SH-SY5Y (cell line): ENCODE data around the gene EPHB2.

ENCODE experiments used
- GATA2 ChIP-seq: IDR thresholded peaks from 2 replicates; pipeline ENCODE4 v1.6.1; 2011; ENCODE audit warnings: mild to moderate bottlenecking, low read depth, low read length
- GATA3 ChIP-seq: IDR thresholded peaks from 2 replicates; pipeline ENCODE4 v1.6.1; 2011; ENCODE audit warnings: low read depth, mild to moderate bottlenecking, low read length, moderate library complexity

The EPHB2 gene

DNA sequence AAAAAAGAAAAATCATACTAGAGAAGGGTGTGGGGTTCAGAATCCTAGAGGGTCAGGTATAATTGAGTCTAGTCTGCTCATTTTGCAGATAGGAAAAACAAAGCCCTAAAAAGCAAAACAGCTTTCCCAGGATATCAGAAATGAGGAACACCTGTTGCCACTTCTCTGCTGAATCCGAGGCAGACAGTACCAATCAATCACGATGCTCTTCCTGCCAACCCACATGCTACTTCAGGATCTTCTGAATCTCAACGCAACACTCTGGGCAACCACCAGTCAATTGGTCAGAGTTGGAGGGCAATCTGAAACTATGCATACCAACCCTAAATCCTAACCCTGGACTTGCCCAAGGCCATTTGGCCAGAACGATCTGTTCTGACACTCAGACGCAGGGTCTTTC lies 128.3 kb downstream of the EPHB2 start:
- no peak for TF ChIP-seq GATA3
- TF ChIP-seq GATA2: no peak

DNA sequence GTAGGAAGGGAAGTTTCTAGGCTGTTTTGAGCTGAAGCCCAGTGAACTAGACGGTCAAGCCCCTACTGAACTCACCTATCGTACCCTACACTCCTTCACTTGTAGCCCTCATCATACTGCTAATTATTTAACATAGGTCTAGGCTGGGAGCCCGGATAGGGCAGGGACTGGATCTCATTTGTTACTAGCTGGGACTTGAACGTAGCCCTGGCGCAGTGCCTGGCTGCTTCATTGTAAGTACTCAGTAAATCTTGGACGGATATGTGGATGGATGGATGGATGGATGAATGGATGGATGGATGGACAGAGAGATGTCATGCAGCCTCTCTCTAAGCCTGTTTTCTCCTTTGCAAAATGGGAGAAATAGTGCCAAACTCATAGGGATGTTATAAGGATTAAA lies 129.2 kb downstream of the EPHB2 start:
- TF ChIP-seq GATA2: no peak
- TF ChIP-seq GATA3: no peak

DNA sequence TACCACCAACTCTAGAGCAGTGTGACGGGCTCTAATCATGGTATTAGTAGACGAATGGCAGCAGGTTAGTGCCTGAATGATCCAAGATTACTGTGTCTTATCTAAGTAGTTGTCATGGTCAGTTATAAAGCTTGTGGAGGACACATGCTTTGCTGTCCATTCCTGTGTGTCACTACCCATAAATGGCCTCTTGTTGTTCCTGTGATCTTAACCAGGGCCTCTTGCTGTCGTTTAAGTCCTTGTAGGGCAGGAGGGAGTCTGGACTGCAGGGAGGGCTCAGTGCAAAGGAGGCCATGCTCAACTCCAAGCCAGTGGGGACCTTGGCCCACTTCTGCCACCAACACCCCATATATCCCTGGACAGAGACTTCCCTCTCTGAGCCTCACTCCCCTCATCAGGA lies 130.5 kb downstream of the EPHB2 start:
- TF ChIP-seq GATA2: no peak
- no peak for TF ChIP-seq GATA3

DNA sequence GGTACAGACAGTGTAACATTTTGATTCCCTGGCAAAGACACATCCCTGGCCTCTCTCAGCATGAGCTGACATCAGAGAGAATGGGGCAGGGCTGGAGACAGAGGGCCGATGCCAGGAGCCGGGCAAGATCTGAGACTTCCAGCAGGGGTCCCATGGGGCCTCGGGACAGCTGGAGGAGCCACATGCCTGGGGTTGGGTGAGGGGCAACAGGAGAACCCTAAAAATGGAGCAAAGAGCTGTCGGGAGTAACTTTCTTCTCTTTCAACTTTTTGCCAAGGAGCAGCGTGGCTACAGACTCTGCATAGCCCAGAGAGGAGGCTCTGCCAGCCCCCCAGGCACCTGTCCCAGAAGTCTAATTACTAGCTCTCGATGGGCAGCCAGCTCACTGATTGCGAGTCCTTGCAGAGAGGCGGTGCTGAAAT lies 131.2 kb downstream of the EPHB2 start:
- TF ChIP-seq GATA3: no peak
- TF ChIP-seq GATA2: no peak

DNA sequence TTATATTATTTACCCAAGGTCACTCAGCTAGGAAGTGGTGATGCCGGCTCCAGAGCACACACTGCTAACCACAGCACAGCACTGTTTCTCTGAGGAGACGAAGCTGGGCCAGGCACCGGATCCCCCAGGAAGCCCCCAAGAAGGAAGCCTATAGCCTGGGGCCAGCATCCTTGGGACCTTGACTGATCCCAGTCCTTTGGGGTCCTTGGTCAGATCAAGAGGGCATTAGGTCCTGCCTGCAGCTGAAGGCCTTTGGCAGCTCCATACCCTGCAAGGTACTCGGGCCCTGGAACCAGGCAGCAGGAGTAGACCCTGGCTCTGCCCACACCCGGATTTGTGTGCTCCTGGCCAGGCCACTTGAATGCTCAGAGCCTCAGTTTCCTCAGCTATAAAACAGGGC lies 134.0 kb downstream of the EPHB2 start:
- TF ChIP-seq GATA3 (no peak), GATA2 (no peak)

DNA sequence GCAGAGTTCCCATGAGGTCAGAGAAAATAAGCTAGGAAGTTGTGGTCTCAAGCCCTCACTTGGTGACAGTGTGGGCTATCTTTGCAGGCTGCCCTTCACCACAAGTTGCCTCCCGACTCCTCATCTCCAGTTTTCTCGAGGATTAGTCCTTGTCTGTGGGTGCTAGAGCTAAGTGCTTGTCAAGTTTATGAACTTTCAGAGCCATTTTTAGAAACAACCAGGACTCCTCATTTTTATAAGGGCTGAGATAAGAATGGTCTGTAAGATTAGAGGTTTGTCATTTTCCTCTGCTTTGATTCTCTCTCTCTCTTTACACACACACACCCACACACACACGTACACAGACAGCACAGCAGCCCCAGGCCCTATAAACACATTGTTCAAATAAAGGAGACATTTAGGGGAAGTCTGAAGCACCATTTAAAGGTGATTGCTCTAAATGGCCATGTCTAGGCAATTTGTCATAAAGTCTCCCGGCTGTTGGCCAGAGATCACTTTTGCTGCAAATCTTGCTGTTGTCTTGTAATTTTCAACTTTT lies 134.8 kb downstream of the EPHB2 start:
- no peak for TF ChIP-seq GATA3
- TF ChIP-seq GATA2: no peak

DNA sequence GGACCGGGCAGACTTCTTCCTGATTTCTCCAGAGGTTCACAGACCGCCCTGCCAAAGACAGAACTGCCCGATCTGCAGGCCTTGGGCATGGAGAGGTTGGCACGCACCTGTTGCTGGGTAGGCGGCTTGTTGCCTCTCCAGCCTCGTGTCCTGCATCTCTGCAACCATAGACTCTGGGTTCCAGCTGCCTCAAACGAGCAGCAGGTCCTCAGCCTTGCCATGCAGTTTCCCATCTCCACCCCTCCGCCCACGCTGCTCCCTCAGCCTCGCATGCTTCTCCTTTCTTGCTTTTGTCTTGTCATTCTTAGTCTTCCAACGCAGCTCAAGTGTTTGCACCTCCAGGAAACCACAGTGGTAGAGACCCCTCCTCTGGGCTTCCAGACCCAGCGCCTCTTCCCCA lies 135.8 kb downstream of the EPHB2 start:
- TF ChIP-seq GATA2 (no peak), GATA3 (no peak)

DNA sequence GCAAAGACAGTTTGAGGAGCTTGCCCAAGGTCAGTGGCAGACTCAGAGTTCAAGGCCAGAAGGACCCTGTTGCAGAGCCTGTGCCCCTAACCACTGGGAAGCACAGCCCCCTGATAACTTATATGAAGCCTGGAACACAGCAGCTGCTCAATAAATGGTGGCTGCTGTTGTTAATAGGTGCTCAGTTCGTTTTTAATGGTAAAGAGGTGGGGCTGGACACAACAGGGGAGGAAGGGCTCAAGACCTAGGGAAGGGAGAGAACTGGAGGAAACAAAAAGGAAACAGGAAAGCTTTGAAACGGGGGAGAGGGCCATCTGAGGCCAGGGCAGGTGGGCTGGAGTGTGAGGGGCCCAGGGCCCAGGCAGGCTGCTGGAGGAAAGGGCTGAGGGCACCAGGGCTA lies 136.6 kb downstream of the EPHB2 start:
- TF ChIP-seq GATA2 (no peak), GATA3 (no peak)

DNA sequence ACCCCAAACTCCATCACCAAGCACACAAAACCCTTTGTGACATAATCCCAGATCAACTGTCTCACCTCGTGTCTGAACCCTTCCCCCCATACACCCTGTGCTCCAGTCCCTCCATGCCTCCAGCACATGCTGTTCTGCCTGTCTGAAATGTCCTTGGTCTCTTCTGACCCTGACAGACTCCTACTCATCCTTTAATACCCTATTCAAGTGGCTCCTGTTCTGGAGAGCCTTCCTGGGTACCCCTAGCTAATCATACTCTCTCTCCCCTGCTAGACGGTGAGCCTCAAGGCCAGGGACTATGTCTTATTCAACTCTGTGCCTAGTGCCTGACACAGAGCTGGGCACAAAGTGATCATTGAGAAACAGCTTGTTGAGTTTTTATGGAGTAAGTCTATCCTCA lies 137.1 kb downstream of the EPHB2 start:
- TF ChIP-seq GATA2 (no peak), GATA3 (no peak)

DNA sequence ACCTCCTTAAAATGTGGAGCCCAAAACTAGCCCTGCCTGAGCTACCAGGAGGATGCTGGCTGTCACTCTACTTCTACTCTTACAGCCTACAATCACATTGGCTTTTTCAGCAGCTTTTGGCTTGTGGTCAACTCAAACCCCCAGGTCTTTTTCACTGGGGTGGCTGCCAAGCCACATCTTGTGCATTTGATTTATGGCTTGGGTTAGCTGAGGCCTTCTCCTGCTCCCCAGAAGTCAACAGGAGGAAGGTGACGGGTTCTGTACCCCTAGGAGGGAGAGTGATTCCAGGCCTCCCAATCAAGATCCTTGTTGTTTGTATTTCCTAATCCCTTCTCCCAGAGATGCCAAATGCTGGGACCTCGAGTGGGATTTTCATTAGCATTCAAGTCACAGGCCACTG lies 137.8 kb downstream of the EPHB2 start:
- TF ChIP-seq GATA3: no peak
- no peak for TF ChIP-seq GATA2

DNA sequence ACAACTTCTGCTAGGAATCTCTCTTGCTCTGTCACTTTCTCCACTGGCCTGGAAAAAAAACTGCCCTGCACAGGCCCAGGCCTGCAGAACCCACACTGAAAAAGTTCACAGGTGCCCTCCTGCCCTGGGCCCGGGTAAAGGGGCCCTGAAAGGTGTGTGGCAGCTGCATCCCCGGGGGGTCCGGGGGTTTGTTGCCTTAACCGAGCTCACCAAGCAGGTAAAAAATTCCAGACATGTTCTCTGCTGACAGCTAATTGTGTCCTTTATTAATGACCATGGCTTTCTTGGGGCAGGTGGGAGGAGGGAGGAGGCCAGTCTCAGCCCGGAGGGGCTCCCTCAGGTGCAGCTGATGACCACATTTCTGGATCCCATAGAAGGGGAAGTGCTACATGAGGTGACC lies 139.1 kb downstream of the EPHB2 start:
- TF ChIP-seq GATA2: no peak
- TF ChIP-seq GATA3: no peak

DNA sequence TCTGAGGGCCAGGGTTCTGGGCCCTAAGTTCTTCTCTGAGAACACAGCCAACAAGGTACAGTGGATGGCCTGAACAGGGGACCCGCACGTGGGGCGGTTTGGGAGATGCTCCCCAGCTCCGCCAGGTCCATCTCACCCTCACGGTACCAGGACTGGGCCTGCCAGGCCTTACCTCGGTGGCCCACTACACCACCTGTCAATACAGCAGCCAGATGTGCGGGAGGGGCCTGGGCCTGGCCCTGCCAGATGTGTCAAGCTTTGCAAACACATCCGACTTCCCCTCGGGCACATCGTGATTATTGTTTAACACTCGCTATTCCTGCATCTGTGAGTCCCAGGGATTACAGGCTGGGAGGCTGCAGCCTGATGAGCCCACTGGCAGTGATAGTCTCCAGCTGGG lies 139.6 kb downstream of the EPHB2 start:
- no peak for TF ChIP-seq GATA2
- no peak for TF ChIP-seq GATA3

DNA sequence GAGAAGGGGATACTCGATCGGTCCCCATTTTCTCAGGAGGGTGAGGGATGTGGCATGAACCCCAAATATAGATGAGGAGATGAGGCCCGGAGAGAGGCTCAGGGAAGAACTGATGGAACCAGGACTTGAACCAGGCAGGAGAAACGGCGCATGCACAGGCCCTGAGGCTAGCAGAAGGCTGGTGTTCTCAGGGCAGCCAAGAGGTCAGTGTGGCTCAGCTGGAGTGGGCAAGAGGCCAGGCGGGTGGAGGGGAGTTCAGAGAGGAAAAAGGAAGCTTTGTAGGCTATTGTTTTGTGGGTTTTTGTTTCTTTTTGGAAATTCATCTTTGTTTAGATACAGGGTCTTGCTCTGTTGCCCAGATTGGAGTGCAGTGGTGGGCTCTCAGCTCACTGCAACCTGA lies 140.0 kb downstream of the EPHB2 start:
- TF ChIP-seq GATA2 (no peak), GATA3 (no peak)

DNA sequence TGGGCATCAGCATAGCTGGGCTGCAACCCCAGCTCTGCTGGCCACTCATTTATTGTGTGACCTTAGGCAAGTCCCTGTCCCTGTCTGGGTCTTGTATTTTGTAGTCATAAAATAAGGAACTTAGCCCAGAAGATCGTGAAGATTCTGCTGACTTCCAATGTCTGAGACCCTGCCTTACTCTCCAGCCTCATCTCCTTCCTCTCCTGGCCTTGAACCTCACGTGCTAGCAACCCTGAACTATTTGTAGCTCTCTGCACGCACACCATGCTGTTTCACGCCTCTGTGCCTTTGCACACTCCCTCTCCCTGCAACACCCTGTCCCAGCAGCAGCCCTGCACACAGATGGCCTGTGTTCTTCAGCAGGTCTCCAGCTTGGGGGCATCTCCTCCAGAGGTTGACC lies 140.9 kb downstream of the EPHB2 start:
- no peak for TF ChIP-seq GATA3
- TF ChIP-seq GATA2: no peak

DNA sequence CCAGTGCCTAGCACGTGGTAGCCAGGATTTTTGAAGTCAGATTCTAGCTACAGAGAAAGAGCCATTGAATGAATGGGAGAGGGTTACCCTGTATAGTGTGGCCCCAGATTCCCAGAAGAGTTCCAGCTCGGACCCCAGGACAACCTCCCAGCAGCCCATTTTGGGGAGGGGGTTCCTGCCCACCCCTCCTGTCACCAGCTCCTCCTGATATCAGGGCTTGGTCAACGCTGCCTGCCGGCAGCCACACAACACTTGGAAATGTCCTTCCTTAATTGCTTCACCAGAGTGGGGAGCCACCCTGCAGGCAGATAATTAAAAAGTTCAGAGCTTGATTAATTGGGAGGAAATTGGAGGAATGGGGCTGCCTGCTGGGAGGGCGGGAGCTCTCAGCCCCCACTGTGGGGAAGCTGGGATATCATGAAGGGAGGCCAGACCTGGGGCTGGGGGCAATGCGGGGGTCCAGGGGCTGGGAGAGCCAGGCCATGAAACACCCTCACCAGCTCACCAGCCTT lies 141.6 kb downstream of the EPHB2 start:
- no peak for TF ChIP-seq GATA2
- TF ChIP-seq GATA3: no peak

DNA sequence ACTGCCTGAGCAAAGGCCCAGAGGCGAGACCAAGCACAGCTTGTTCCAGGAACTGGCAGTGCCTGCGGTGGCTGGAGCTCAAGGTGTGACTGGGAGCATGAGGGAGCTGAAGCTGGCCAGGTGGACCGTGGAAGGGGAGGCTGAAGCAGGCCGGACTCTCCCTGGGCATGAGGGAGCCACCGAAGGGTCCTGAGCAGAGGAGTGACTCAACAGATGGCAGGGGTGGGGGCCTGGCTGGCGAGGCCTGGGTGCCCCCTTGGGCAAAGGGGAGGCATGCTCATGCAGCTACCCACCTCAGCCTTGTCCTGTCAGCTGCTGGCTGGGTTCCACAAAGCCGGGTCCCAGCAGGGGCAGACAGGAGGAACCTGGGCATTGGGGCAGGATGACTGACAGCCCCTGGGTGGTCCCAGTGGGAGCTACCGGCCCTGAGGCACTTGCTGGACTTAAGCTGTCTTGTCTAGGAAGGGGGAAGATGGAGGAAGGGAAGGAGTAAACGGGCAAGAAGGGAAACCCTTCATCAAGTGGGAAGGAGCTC lies 143.1 kb downstream of the EPHB2 start:
- TF ChIP-seq GATA2 (no peak), GATA3 (no peak)
